Endothelial cell of umbilical vein (primary cell): ENCODE data around the gene GKN2.

Experiments used
- POLR2A ChIP-seq: IDR thresholded peaks from 2 replicates; pipeline ENCODE4 v1.6.1; 2012; ENCODE audit warnings: low read depth, mild to moderate bottlenecking, control low read depth, low read length
- TF ChIP-seq, protein P1 (sequence below), 2 donors: IDR thresholded peaks; 1 replicate in 1 of 2; 2 replicates in 1 of 2; pipeline ENCODE4 v1.5.1; 2011; ENCODE audit warnings: low read length in 2 of 2, mild to moderate bottlenecking in 2 of 2, moderate library complexity in 2 of 2, control low read depth in 1 of 2, inconsistent platforms in 1 of 2, low read depth in 1 of 2; ENCODE audit not compliant: insufficient read depth in 1 of 2; ENCODE audit errors: extremely low read depth in 1 of 2

DNA sequence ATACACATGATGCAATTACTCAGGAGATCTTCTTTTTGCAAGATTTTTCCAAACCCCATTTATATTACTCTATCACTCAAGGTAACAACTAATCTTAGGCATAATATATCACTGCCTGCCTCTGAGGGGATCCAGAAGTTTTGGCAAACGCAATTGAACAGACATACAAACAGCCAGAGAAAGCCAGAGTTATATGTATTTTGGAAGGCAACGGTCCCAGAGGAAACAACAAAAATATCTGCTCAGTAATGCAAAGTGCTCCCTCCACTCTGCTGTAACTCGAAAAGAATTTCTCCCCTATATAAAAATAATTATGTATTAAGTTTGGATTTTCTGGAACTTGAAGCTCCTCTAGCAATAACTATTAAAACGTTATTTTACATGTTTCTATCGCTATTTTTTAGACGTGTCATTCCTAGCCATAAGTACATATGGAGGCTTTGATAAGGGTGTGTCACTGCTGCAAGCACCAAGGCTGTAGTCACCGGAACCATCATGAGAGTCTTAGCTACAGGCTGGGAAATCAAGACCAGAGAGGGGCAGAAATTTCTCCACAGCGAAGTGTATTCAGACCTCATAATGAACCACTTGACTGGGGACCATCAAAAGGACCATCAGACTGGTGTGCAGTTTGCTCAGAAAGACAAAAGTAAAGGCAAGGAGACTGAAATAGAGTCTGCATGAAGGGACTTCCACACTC is 18.0 kb upstream of the GKN2 start:
- TF ChIP-seq, protein P1, sequence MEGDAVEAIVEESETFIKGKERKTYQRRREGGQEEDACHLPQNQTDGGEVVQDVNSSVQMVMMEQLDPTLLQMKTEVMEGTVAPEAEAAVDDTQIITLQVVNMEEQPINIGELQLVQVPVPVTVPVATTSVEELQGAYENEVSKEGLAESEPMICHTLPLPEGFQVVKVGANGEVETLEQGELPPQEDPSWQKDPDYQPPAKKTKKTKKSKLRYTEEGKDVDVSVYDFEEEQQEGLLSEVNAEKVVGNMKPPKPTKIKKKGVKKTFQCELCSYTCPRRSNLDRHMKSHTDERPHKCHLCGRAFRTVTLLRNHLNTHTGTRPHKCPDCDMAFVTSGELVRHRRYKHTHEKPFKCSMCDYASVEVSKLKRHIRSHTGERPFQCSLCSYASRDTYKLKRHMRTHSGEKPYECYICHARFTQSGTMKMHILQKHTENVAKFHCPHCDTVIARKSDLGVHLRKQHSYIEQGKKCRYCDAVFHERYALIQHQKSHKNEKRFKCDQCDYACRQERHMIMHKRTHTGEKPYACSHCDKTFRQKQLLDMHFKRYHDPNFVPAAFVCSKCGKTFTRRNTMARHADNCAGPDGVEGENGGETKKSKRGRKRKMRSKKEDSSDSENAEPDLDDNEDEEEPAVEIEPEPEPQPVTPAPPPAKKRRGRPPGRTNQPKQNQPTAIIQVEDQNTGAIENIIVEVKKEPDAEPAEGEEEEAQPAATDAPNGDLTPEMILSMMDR (IDR thresholded peaks at IDR 0.05; ENCODE audit: extremely low read depth in 1 of 2, insufficient read depth in 1 of 2, low read depth in 1 of 2, low read length in 2 of 2) = no peak
- no peak for TF ChIP-seq POLR2A
